ENCODE measurements around the gene MED12L.

The MED12L gene

GRCh38 chr3:151168269-151169094 is 83.0 kb downstream of the MED12L start:
- in situ Hi-C loops (cut with MboI; ENCODE audit: low pct_unique_long_range_greater_than_20kb, low sequenced_read_pairs) = loop anchor here (10.0 kb wide), 1 partner anchor 116 kb away; no protein-coding TSS in a partner anchor
- DNase-seq = peak; percentile 53

GRCh38 chr3:151169262-151169947 is 83.9 kb downstream of the MED12L start:
- peak; percentile 85 for DNase-seq
- in situ Hi-C loops (cut with MboI; ENCODE audit: low pct_unique_long_range_greater_than_20kb, low sequenced_read_pairs) = loop anchor here (10.0 kb wide), 1 partner anchor 115 kb away; no protein-coding TSS in a partner anchor

DNA sequence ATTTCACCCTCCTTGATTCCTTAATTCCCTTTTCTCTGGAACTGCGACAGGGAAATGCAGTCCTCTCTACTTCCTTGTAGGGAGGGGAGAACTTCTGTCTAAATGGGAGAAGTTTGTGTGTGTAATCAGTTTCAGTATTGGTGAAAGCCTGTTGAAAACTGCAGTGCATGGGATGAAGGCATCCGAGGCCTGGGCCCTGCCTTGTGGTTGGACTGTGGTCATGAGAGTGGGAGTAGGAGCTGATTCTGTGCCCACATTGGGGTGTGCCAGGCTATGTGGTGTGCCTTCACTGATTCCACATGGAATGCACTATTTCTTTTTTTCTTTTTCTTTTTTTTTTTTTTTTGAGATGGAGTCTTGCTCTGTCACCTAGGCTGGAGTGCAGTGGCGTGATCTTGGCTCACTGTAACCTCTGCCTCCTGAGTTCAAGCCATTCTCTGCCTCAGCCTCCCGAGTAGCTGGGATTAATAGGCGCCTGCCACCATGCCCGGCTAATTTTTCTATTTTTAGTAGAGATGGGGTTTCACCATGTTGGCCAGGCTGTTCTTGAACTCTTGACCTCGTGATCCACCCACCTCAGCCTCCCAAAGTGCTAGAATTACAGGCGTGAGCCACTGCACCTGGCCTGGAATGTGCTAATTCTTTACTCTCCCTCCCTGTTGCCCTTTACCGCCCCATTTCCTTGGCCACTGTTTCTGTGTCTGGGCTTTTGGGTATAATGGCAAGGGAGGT is 84.7 kb downstream of the MED12L start:
- DNase-seq = peak; percentile 86
- in situ Hi-C loops (cut with MboI; ENCODE audit: low pct_unique_long_range_greater_than_20kb, low sequenced_read_pairs) = loop anchor here (10.0 kb wide), 1 partner anchor 115 kb away; no protein-coding TSS in a partner anchor

- DNase-seq = peak; percentile 80
- in situ Hi-C loops (cut with MboI; ENCODE audit: low pct_unique_long_range_greater_than_20kb, low sequenced_read_pairs) = no loop called here
Measured at GRCh38 chr3:151171145-151171757, 85.8 kb downstream of the MED12L start.

GRCh38 chr3:151174351-151174750 is 88.9 kb downstream of the MED12L start:
- DNase-seq = no peak
- in situ Hi-C loops (cut with MboI; ENCODE audit: low pct_unique_long_range_greater_than_20kb, low sequenced_read_pairs) = no loop called here

- in situ Hi-C loops (cut with MboI; ENCODE audit: low pct_unique_long_range_greater_than_20kb, low sequenced_read_pairs) = no loop called here
- no peak for DNase-seq
Measured at GRCh38 chr3:151175952-151176351, 90.5 kb downstream of the MED12L start.

- no peak for DNase-seq
- in situ Hi-C loops (cut with MboI; ENCODE audit: low pct_unique_long_range_greater_than_20kb, low sequenced_read_pairs) = no loop called here
Measured at GRCh38 chr3:151178208-151178845, 92.9 kb downstream of the MED12L start.

GRCh38 chr3:151182349-151183079 is 97.0 kb downstream of the MED12L start:
- in situ Hi-C loops (cut with MboI; ENCODE audit: low pct_unique_long_range_greater_than_20kb, low sequenced_read_pairs) = no loop called here
- no peak for DNase-seq

GRCh38 chr3:151183265-151183671 is 97.8 kb downstream of the MED12L start:
- no peak for DNase-seq
- in situ Hi-C loops (cut with MboI; ENCODE audit: low pct_unique_long_range_greater_than_20kb, low sequenced_read_pairs) = no loop called here

DNA sequence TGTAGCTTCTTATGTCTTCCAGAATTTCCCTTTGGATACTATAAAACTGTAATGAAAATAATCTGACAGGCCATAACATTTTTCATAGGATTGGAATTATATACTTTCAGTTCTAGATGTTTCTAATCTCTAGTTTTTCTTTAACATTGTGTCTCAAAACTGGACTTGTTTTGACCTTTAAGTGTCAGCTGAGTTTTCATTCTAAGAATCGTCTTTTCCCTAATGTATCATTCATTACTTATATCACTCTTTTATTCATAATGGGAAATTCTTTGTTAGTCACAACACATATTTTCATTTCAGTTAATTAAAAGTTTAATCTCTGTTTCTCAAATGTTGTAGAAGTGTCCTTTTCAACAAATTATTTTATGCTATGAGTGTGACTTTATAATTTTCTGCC is 105.6 kb downstream of the MED12L start:
- in situ Hi-C loops (cut with MboI; ENCODE audit: low pct_unique_long_range_greater_than_20kb, low sequenced_read_pairs) = no loop called here
- DNase-seq = no peak

DNA sequence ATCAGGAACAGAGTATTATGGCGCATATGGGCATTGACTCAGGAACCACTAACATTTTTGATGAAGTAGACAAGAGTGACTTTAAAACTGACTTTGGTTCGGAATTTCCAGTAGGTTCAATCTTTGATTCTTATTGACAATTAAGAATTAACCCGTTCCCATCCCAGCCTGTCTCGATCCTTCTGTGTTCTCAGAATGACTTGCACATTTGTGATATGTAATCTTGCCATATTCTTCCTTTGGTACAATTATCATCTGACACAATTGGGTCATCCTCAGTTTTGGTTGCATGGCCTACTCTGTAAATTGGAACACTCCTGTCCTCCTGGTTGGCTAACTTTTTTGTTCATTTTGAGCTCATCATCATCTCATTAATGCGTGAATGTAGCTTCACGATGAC is 107.1 kb downstream of the MED12L start:
- in situ Hi-C loops (cut with MboI; ENCODE audit: low pct_unique_long_range_greater_than_20kb, low sequenced_read_pairs) = no loop called here

DNA sequence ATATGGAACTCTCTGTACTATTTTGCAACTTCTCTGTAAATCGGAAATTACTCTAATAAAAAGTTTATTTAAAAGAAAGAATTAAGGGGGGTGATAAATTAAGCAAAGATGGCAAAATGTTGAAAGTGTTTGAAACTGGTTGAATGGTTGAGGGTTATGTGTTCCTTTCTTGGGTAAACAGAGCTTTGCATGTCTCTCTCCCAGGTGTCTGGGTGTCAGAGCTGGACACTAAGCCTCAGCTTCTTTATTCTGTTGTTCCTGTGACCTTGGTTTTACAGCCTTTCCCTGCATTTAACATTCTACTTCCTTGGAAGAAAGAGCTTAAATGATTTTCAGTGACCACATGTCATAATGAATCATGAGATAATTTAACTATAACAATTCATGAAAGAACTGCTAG is 110.4 kb downstream of the MED12L start:
- DNase-seq = no peak
- in situ Hi-C loops (cut with MboI; ENCODE audit: low pct_unique_long_range_greater_than_20kb, low sequenced_read_pairs) = no loop called here

More for the DNA sequence above, 107.1 kb downstream of the MED12L start:
- no peak for DNase-seq

GRCh38 chr3:151196434-151196833 is 111.0 kb downstream of the MED12L start:
- DNase-seq = no peak
- in situ Hi-C loops (cut with MboI; ENCODE audit: low pct_unique_long_range_greater_than_20kb, low sequenced_read_pairs) = no loop called here

DNA sequence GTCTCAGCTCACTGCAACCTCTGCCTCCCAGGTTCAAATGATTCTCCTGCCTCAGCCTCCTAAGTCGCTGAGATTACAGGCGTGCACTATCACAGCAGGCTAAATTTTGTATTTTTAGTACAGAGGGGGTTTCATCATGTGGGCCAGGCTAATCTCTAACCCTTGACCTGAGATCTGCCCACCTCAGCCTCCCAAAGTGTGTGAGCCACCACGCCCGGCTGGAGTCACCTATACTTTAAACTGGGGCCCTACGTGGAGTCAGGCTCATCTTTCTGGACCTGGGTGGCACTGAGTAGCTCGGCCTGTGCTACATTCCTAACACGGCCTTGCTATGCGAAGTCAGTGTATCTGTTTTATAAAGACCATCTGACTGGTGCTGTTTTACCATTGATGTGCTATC is 111.8 kb downstream of the MED12L start:
- in situ Hi-C loops (cut with MboI; ENCODE audit: low pct_unique_long_range_greater_than_20kb, low sequenced_read_pairs) = no loop called here
- DNase-seq = no peak

- DNase-seq = no peak
- in situ Hi-C loops (cut with MboI; ENCODE audit: low pct_unique_long_range_greater_than_20kb, low sequenced_read_pairs) = no loop called here
Measured at GRCh38 chr3:151197981-151198767, 112.7 kb downstream of the MED12L start.

DNA sequence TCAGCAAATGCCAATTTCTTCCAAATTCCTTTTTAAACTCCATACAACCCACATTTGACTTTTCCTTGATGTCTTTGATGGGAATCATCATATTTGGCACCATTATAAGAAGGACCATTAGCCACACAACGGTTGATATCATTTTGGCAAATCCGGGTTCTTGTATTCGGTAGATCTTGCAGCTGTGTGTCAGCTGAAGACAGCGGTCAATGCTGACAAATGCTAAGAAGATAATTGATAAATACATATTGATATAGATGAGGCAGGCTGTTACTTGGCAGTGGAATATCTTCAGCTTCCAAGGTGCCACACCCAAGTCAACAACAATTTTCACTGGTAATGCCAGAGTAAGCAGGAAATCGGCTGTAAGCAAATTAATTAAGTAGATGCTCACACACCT is 113.4 kb downstream of the MED12L start:
- no peak for DNase-seq
- in situ Hi-C loops (cut with MboI; ENCODE audit: low pct_unique_long_range_greater_than_20kb, low sequenced_read_pairs) = no loop called here

DNA sequence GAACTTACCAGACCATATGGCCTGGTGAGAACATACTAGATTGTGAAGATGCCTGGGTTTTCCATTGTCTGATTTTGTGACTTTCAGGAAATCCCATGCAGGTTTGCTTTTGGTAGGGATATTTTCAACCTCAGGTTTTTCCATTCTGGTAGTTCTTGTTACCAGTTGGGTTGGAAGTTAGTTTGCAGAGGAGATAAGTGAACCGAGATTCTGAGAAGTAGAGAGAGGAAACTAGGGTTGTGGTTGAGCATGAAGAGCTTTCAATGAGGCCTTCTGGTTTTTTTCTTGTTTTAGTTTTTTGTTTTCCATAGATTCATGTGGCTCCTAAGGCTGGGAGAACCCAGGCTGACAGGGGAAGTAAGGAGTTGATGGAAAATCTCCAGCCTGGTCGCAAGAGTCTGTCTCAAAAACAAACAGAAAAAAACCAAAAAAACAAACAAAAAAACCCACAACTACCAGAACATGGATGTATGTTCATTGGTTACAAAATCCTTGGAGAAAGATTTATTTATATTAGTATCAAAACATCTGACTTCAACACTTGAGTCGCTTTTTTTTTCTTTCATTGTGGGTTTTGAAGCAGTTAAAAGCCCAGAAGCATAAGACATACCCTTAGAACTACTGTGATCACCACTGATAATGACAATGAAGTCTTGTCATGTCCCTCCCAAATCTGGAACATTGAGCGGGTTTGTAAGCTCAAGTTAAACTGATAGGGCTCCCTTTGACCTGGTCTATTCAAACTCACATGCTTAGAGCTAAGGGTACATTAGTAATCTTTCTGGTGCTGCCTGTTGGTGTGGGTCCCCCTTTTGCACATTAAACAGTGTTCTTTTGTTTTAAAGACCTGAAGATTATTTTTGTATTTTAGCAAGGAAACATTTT is 114.3 kb downstream of the MED12L start:
- in situ Hi-C loops (cut with MboI; ENCODE audit: low pct_unique_long_range_greater_than_20kb, low sequenced_read_pairs) = no loop called here
- peak; percentile 12 for DNase-seq
